ENCODE measurements around the gene TBX5. TPM values are rescaled to one million over a fixed set of nuclear protein-coding genes. Genes with fewer than 3 reads are reported as not detected.

TBX5 gene
- total RNA-seq, 1 experiment from 2014 or later = not detected

GRCh38 chr12:114406316-114406983 lies 506 bp upstream of the TBX5 start:
- DNase-seq (ENCODE audit: low read depth) = no peak

GRCh38 chr12:114404926-114405518 lies 922 bp downstream of the TBX5 start:
- no peak for DNase-seq (ENCODE audit: low read depth)

- DNase-seq (ENCODE audit: low read depth) = no peak
These were observed 1.6 kb downstream of the TBX5 start for GRCh38 chr12:114404083-114404925.

GRCh38 chr12:114403690-114404066 lies 2.3 kb downstream of the TBX5 start:
- DNase-seq (ENCODE audit: low read depth) = no peak

- DNase-seq (ENCODE audit: low read depth) = no peak
These were observed 2.8 kb downstream of the TBX5 start for GRCh38 chr12:114403011-114403689.

GRCh38 chr12:114402084-114402717 lies 3.7 kb downstream of the TBX5 start:
- no peak for DNase-seq (ENCODE audit: low read depth)

GRCh38 chr12:114401328-114402083 lies 4.4 kb downstream of the TBX5 start:
- DNase-seq (ENCODE audit: low read depth) = no peak

GRCh38 chr12:114400925-114401324 lies 5.0 kb downstream of the TBX5 start:
- DNase-seq (ENCODE audit: low read depth) = no peak

- DNase-seq (ENCODE audit: low read depth) = no peak
These were observed 5.6 kb downstream of the TBX5 start for GRCh38 chr12:114400361-114400811.

- no peak for DNase-seq (ENCODE audit: low read depth)
These were observed 6.2 kb downstream of the TBX5 start for GRCh38 chr12:114399664-114400211.

GRCh38 chr12:114397978-114398881 lies 7.7 kb downstream of the TBX5 start:
- no peak for DNase-seq (ENCODE audit: low read depth)

- no peak for DNase-seq (ENCODE audit: low read depth)
These were observed 8.8 kb downstream of the TBX5 start for GRCh38 chr12:114396869-114397719.

GRCh38 chr12:114396153-114396868 lies 9.6 kb downstream of the TBX5 start:
- no peak for DNase-seq (ENCODE audit: low read depth)

- no peak for DNase-seq (ENCODE audit: low read depth)
These were observed 10.2 kb downstream of the TBX5 start for GRCh38 chr12:114395755-114396152.

- DNase-seq (ENCODE audit: low read depth) = no peak
These were observed 10.7 kb downstream of the TBX5 start for GRCh38 chr12:114395233-114395632.

- DNase-seq (ENCODE audit: low read depth) = no peak
These were observed 12.4 kb downstream of the TBX5 start for GRCh38 chr12:114393569-114393968.

- no peak for DNase-seq (ENCODE audit: low read depth)
These were observed 13.0 kb downstream of the TBX5 start for GRCh38 chr12:114392909-114393308.

GRCh38 chr12:114391088-114391487 lies 14.9 kb downstream of the TBX5 start:
- DNase-seq (ENCODE audit: low read depth) = no peak

Measured in RPMI7951 (cell line).